ENCODE measurements around the gene EPHB2. TPM values are rescaled to one million over a fixed set of nuclear protein-coding genes. Genes with fewer than 3 reads are reported as not detected.
A peak's percentile ranks its signal among the peaks of the same experiment; 100 is the strongest.

Gene EPHB2
- total and polyA plus RNA-seq, 9 donors = 2.5 to 55.1 (median 15.1) TPM

DNA sequence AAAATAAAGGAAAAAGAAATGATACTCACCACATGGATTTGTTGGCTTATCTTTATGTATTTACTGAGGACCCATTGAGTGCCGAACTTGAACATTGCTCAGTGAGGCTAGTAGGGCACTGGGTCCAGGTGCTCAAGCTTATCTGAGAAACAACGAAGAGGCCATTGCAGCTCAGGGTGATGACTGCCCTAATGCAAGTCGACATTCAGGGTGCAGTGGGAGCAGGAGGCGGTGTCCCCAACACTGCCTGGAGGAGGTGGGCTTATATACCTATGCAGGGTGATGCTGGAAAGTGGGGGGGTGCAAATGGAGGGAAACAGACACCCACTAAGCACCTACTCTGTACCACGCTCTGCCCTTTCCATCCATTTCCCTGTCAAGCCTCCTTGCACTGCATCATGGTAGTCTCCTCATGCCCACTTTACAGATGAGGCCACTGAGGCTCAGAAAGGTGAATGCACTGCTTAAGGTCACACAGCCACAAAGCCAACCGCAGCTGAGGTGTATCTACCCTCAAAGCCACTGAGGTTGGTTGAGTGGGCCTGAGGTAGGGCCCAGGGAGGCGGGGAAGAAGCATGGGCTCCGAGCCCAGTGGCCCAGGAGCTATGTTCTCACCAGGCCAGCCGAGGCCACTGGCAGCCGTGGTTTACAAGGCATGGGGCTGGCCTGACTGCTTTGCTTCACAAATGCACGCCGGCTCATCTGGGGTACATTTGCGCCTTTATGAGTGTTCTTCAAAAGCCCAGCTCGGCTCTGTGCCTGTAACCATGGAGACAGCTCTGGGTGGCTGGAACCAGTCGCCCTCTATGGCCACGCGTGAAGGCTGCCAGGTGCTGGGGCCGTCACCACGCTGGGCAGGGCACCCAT is 103.8 kb downstream of the EPHB2 start:
- peak; percentile 62 to 91 (median 70) for DNase-seq
- intact Hi-C loops (cut with DNase I) = no loop called here
- no peaks in the 10 kb centered on the region for H3K9me3 ChIP-seq
- H3K36me3 ChIP-seq = no peaks in the 10 kb centered on the region
- H3K27me3 ChIP-seq = no peaks in the 10 kb centered on the region
- peaks cover 14% of the 10 kb centered on the region for H3K4me1 ChIP-seq (ENCODE audit: insufficient read depth)
- TF ChIP-seq EP300 (IDR thresholded peaks at IDR 0.05) (no peak), POLR2A (IDR thresholded peaks at IDR 0.05) (no peak)
- TF ChIP-seq, protein P1, sequence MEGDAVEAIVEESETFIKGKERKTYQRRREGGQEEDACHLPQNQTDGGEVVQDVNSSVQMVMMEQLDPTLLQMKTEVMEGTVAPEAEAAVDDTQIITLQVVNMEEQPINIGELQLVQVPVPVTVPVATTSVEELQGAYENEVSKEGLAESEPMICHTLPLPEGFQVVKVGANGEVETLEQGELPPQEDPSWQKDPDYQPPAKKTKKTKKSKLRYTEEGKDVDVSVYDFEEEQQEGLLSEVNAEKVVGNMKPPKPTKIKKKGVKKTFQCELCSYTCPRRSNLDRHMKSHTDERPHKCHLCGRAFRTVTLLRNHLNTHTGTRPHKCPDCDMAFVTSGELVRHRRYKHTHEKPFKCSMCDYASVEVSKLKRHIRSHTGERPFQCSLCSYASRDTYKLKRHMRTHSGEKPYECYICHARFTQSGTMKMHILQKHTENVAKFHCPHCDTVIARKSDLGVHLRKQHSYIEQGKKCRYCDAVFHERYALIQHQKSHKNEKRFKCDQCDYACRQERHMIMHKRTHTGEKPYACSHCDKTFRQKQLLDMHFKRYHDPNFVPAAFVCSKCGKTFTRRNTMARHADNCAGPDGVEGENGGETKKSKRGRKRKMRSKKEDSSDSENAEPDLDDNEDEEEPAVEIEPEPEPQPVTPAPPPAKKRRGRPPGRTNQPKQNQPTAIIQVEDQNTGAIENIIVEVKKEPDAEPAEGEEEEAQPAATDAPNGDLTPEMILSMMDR (IDR thresholded peaks at IDR 0.05) = no peak
- H3K4me3 ChIP-seq = no peak overlapping the region
- WGBS, 3 donors = 52 to 63% (median 56%) methylated on average over 19 of the region's 19 CpGs
- H3K27ac ChIP-seq = peak overlapping the region in 1 of 2 donors; percentile 51

DNA sequence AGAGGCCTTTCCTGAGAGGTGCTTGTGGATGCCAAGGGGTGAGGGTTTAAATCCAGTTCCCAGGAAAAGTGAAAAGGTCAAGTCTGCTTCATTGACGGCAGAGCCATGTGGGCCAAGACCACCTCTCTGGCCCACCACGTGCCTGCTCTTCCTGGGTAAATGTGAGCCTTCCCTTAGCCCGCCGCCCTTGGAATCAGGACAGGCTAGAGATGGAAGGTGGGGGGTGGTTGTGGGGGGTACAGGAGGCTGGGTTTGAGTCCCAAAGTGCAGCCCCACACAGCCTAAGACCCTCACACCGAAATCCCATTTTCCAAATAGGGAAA is 104.4 kb downstream of the EPHB2 start:
- TF ChIP-seq POLR2A (IDR thresholded peaks at IDR 0.05) = no peak
- TF ChIP-seq, protein P1 (IDR thresholded peaks at IDR 0.05) = no peak
- TF ChIP-seq EP300 (IDR thresholded peaks at IDR 0.05) = no peak
- intact Hi-C loops (cut with DNase I) = no loop called here
- WGBS, 3 donors = 75 to 85% (median 85%) methylated on average over 5 of the region's 5 CpGs
- peaks cover 14% of the 10 kb centered on the region for H3K4me1 ChIP-seq (ENCODE audit: insufficient read depth)
- H3K36me3 ChIP-seq = no peaks in the 10 kb centered on the region
- no peak for DNase-seq
- H3K4me3 ChIP-seq = no peak overlapping the region
- H3K27me3 ChIP-seq = no peaks in the 10 kb centered on the region
- peak overlapping the region in 1 of 2 donors; percentile 51 for H3K27ac ChIP-seq
- no peaks in the 10 kb centered on the region for H3K9me3 ChIP-seq

DNA sequence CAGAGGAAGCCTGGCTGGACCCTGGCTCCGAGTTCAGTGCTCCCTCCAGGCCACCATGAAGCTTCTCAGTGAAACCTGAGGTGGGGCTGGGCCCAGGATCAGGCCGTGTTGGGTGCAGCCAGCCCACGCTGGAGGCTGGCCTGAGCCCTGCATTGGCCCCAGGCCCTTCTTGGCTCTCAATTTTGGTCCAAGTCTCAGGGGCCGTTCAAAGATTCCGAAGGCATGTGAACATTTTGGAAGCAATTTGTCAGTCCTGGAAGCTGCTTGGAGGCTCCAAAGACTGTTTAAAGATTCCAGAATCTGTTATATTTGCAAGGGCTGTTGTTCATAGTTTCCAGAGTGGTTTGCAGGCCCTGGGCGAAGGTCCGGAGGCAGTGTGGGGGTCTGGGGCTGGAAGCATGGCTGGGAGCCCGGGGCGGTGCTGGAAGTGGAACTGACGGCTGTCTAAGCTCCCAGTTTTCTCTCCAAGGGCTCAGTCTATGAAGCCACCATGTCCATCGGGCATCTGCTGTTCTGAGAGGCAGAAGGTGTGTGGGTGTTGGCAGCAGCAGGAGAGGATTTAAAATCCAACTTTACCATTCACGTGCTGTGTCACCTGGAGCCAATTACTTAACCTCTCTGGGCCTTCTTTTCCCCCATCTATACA is 104.9 kb downstream of the EPHB2 start:
- intact Hi-C loops (cut with DNase I) = no loop called here
- Histone ChIP-seq H3K4me3 (no peak overlapping the region), H3K4me1 (ENCODE audit: insufficient read depth) (peaks cover 14% of the 10 kb centered on the region), H3K9me3 (no peaks in the 10 kb centered on the region), H3K36me3 (no peaks in the 10 kb centered on the region), H3K27me3 (no peaks in the 10 kb centered on the region), H3K27ac (peak overlapping the region in 1 of 2 donors; percentile 51)
- WGBS, 3 donors = 12 to 21% (median 21%) methylated on average over 12 of the region's 12 CpGs
- peak in 2 of 5 donors; percentile 56 to 72 for DNase-seq
- TF ChIP-seq EP300 (IDR thresholded peaks at IDR 0.05) (no peak), POLR2A (IDR thresholded peaks at IDR 0.05) (no peak)
- TF ChIP-seq, protein P1 (IDR thresholded peaks at IDR 0.05) = no peak

DNA sequence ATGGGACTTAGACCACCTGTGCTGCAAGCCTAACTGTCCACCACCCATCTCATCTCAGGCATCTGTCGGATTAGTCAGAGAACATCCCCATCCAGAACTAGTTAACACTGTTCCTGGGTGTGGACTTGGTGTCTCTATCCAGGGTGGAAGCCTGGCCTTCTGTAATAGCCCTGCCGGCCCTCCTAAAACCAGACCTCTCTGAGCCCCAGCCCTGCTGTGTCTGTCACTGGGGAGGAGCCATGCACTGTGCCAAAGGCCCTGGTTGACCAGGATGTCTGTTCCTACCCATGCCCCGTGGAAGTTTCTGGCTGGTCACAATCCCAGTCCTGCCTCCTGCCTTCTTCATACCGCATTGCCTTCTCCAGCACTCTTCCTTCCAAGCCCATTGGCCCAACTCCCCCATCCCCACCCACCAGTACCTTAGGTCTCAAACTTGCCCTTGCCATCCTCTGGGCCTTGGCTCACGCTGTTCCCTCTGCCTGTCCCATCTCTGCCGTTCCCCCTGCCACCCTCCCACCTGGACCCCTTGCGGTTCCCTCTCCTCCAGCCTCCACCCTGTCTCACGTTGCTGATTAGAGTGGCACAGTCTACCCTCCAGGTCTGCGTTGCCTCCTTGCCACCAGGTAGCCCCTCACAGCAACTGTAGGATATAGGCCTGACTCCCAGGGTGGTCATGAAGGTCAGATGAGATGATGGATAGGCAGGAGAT is 105.6 kb downstream of the EPHB2 start:
- Histone ChIP-seq H3K27me3 (no peaks in the 10 kb centered on the region), H3K4me3 (no peak overlapping the region), H3K4me1 (ENCODE audit: insufficient read depth) (peaks cover 14% of the 10 kb centered on the region), H3K9me3 (no peaks in the 10 kb centered on the region), H3K36me3 (no peaks in the 10 kb centered on the region), H3K27ac (peak overlapping the region in 1 of 2 donors; percentile 51)
- DNase-seq = no peak
- intact Hi-C loops (cut with DNase I) = no loop called here
- WGBS, 3 donors = 77 to 82% (median 79%) methylated on average over 9 of the region's 9 CpGs
- TF ChIP-seq, protein P1 (IDR thresholded peaks at IDR 0.05) = no peak
- TF ChIP-seq EP300 (IDR thresholded peaks at IDR 0.05) = no peak
- no peak for TF ChIP-seq POLR2A (IDR thresholded peaks at IDR 0.05)
